Hair follicular keratinocyte (primary cell): ENCODE data around the gene PHLDA3. TPM values are rescaled to one million over a fixed set of nuclear protein-coding genes. Genes with fewer than 3 reads are reported as not detected.

Experiments used
- total RNA-seq: library from RNA; depleted of rRNA; stranded (reverse); fragments of >200 nt; gene quantifications from 2 replicates; pipeline ENCODE4 v1.2.3, GENCODE V29; 2015

Gene PHLDA3
- 79.2 and 93.4 TPM in 2 replicates for total RNA-seq

GRCh38 chr1:201468844-201469644 is at the start of gene PHLDA3:
Gene PHLDA3 (minus strand): TSS chr1:201469188. CDS start chr1:201468786, 402 bp downstream.

GRCh38 chr1:201506557-201507359 is 37.8 kb upstream of the PHLDA3 start, which contains the start of gene CSRP1:
Gene CSRP1 (minus strand): TSS chr1:201507123. CDS start chr1:201496303, 10,820 bp downstream.

Other genes with a start within 250 kb of the PHLDA3 start
- gene PKP1, start 185.7 kb downstream of the PHLDA3 start, total RNA-seq: 68.9 and 94.7 TPM in 2 replicates
- not detected in 2 replicates for gene TNNT2, start 91.5 kb downstream of the PHLDA3 start, total RNA-seq
- gene LAD1, start 69.9 kb downstream of the PHLDA3 start, total RNA-seq: 140 and 142 TPM in 2 replicates
- gene TNNI1, start 47.5 kb downstream of the PHLDA3 start, total RNA-seq: not detected in 2 replicates
- gene CSRP1, start 37.9 kb upstream of the PHLDA3 start, total RNA-seq: 317 and 323 TPM in 2 replicates
- gene NAV1, start 69.9 kb upstream of the PHLDA3 start, total RNA-seq: 33.0 and 40.2 TPM in 2 replicates